ENCODE measurements around the gene ISG20L2. TPM values are rescaled to one million over a fixed set of nuclear protein-coding genes. Genes with fewer than 3 reads are reported as not detected.
"Not testable (repeated sequence)": the region's sequence is repeated elsewhere in the genome, so short reads cannot be mapped to it uniquely, and the experiment has no call there.

The ISG20L2 gene, protein sequence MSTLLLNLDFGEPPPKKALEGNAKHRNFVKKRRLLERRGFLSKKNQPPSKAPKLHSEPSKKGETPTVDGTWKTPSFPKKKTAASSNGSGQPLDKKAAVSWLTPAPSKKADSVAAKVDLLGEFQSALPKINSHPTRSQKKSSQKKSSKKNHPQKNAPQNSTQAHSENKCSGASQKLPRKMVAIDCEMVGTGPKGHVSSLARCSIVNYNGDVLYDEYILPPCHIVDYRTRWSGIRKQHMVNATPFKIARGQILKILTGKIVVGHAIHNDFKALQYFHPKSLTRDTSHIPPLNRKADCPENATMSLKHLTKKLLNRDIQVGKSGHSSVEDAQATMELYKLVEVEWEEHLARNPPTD
- 18.6 and 19.5 TPM in 2 replicates for total RNA-seq

GRCh38 chr1:156728599-156729462, at the start of gene ISG20L2:
Gene ISG20L2, minus strand, starts transcription at chr1:156728766. Its CDS starts 1,114 bp downstream, at chr1:156727652.
- peak; percentile 72 for DNase-seq (ENCODE audit: extremely low read depth, low read depth, low spot score)

- no peak for DNase-seq (ENCODE audit: extremely low read depth, low read depth, low spot score)
Observed at GRCh38 chr1:156777573-156777972, 49.0 kb upstream of the ISG20L2 start.

GRCh38 chr1:156776942-156777341, 48.4 kb upstream of the ISG20L2 start:
- no peak for DNase-seq (ENCODE audit: extremely low read depth, low read depth, low spot score)

GRCh38 chr1:156775799-156776198, 47.2 kb upstream of the ISG20L2 start:
- DNase-seq (ENCODE audit: extremely low read depth, low read depth, low spot score), result no peak

- DNase-seq (ENCODE audit: extremely low read depth, low read depth, low spot score), result no peak
Observed at GRCh38 chr1:156773607-156774006, 45.0 kb upstream of the ISG20L2 start.

GRCh38 chr1:156772728-156773497, 44.3 kb upstream of the ISG20L2 start:
- DNase-seq (ENCODE audit: extremely low read depth, low read depth, low spot score), result no peak

- no peak for DNase-seq (ENCODE audit: extremely low read depth, low read depth, low spot score)
Observed at GRCh38 chr1:156772222-156772621, 43.7 kb upstream of the ISG20L2 start.

DNA sequence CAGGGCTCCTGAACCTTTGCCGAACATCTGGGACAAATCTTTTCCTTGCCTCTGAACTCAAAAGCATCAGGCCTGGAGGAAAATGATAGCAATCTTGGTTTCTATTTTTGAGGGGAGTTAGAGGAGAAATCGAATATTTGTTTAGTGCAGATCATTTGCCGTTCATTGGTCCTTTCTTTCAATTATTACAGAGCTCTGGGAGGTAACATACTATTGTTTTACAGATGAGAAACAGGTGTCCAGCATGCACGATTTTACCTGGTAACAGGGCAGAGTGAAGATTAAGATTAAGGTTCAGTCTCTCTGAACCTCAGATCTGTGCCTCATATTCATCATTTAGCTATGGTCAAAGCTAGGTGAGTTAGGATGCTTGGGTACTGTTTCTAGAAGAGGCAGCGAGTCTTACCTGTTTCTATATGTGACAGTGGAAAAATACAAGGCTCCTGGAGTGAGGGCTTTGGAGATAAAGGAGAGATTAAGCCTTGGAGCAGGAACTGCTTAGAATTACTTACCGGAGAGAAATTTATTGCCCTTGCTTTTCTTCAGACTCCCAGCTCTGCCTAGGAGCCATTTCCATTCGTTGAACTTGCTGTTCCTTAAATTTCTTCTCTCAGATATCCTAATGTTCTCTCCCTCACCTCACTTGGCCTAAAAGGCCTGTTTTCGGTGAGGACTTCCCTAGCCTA, 40.2 kb upstream of the ISG20L2 start:
- no peak for DNase-seq (ENCODE audit: extremely low read depth, low read depth, low spot score)

- no peak for DNase-seq (ENCODE audit: extremely low read depth, low read depth, low spot score)
Observed at GRCh38 chr1:156767879-156768604, 39.5 kb upstream of the ISG20L2 start.

- peak; percentile 99 for DNase-seq (ENCODE audit: extremely low read depth, low read depth, low spot score)
Observed at GRCh38 chr1:156767101-156767878, 38.7 kb upstream of the ISG20L2 start, which contains the start of gene PRCC. Gene PRCC, plus strand, starts transcription at chr1:156767535. Its CDS starts 237 bp downstream, at chr1:156767772.

GRCh38 chr1:156766298-156767100, 37.9 kb upstream of the ISG20L2 start:
- DNase-seq (ENCODE audit: extremely low read depth, low read depth, low spot score), result no peak

DNA sequence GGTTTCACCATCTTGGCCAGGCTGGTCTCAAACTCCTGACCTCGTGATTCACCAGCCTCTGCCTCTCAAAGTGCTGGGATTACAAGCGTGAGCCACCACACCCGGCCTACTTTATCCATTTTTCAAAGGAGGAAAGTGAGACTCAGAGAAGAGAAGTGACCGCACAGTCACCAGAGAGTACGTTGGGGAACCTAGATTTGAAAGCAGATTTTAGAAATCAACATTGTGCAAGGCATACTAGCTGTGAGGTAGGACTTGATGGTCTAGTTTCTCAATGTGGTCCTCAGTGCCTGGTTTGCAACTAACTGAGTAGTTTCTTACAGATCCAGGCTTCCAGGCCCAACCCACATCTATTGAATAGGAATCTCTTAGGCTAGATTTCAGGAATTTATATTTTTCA, 37.1 kb upstream of the ISG20L2 start:
- no peak for DNase-seq (ENCODE audit: extremely low read depth, low read depth, low spot score)

- not testable (repeated sequence) for DNase-seq (ENCODE audit: extremely low read depth, low read depth, low spot score)
Observed at GRCh38 chr1:156765136-156765535, 36.6 kb upstream of the ISG20L2 start.

GRCh38 chr1:156760796-156761104, 32.2 kb upstream of the ISG20L2 start:
- DNase-seq (ENCODE audit: extremely low read depth, low read depth, low spot score), result no peak

DNA sequence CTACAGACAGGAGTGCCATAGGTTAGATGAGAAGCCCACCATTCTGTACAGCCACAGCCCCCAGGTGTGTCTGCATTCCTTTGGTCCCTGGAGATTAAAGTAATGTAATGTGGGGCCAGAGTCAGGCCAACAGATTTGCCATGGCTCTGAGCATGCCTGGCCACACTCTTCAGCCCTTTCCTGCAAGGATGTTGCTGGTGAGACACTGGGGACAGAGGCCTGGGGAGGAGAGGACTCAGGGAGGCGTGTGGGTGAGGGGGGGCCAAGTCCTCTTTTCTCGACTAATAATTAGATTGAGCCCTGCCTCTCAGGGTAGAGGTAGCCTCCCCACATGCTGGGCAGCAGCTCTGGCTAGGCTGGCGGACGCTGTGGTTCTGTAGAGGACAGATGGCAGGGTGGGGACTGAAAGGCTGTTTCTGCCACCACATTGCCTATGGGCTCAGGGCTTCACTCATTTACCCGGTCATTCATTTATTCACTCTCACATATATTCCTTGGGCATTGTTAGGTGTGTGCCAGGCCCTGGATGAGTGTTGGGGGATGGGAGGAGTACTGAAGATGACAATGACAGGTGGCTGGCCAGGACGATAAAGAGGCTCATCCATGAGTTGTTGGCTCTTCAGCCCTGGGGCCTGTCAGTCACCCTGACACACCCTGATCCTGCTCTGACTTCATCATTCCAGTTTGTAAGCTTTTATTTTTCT, 31.7 kb upstream of the ISG20L2 start:
- no peak for DNase-seq (ENCODE audit: extremely low read depth, low read depth, low spot score)

- DNase-seq (ENCODE audit: extremely low read depth, low read depth, low spot score), result not testable (repeated sequence)
Observed at GRCh38 chr1:156757572-156758253, 29.1 kb upstream of the ISG20L2 start.

DNA sequence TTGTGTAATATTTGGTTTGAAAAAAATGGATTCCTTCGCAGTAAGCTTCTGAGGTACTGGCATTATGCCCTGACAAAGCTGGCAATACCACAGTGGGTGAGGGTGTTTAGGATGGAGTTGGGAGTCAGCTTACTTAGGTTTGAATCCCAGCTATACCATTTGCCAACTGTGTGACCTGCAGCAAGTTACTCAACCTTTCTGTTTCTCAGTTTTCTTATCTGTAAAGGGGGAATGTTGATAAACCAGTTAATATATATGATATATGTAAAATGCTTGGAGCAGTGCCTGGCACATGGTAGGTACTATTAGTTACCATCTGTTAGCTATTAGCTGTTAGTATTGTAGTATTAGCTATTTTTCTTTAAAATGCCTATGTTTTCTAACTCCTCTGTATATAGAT, 27.8 kb upstream of the ISG20L2 start:
- no peak for DNase-seq (ENCODE audit: extremely low read depth, low read depth, low spot score)
